ENCODE results near the gene WWP2.

The WWP2 gene

DNA sequence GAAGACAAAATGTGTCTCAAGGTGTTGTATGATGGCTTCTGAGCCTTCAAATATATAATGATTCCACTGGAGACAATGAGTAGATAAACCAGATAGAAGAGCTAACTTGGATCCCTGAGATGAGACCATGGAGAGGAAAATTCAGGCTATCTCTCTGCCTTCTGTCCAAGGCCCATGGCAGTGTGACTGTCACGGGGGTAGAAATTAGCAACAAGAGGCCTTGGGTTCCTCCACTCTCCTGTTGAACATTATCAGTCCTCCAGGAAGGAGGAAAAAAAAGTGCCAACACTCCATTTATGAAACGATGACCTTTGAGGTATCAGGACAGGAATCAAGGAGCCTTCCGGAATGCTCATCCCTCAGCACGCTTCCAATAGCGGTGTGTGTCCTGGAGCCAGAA, 75.2 kb downstream of the WWP2 start:
- Histone ChIP-seq H3K4me3 (no peak overlapping the region), H3K9me3 (ENCODE audit: low read depth, low read length) (no peaks in the 10 kb centered on the region), H3K36me3 (ENCODE audit: insufficient read depth, low read length) (no peaks in the 10 kb centered on the region), H3K9ac (ENCODE audit: insufficient read length) (no peak overlapping the region), H3K27ac (no peak overlapping the region)
- TF ChIP-seq POLR2AphosphoS5 (IDR thresholded peaks at IDR 0.05; ENCODE audit: borderline replicate concordance, low read depth, low read length) (no peak), EZH2 (IDR thresholded peaks at IDR 0.05) (no peak)
- no peak for DNase-seq (ENCODE audit: low read depth, low spot score)

GRCh38 chr16:69838489-69838888, 76.4 kb downstream of the WWP2 start:
- Histone ChIP-seq H3K9ac (ENCODE audit: insufficient read length) (no peak overlapping the region), H3K9me3 (ENCODE audit: low read depth, low read length) (no peaks in the 10 kb centered on the region), H3K27ac (no peak overlapping the region), H3K36me3 (ENCODE audit: insufficient read depth, low read length) (no peaks in the 10 kb centered on the region), H3K4me3 (no peak overlapping the region)
- no peak for TF ChIP-seq FOXP2 (optimal IDR thresholded peaks at IDR 0.05; ENCODE audit: control extremely low read depth, extremely low read length, insufficient read depth)
- no peak for TF ChIP-seq POLR2AphosphoS5 (IDR thresholded peaks at IDR 0.05; ENCODE audit: borderline replicate concordance, low read depth, low read length)
- TF ChIP-seq EZH2 (IDR thresholded peaks at IDR 0.05), result no peak
- no peak for DNase-seq (ENCODE audit: low read depth, low spot score)

DNA sequence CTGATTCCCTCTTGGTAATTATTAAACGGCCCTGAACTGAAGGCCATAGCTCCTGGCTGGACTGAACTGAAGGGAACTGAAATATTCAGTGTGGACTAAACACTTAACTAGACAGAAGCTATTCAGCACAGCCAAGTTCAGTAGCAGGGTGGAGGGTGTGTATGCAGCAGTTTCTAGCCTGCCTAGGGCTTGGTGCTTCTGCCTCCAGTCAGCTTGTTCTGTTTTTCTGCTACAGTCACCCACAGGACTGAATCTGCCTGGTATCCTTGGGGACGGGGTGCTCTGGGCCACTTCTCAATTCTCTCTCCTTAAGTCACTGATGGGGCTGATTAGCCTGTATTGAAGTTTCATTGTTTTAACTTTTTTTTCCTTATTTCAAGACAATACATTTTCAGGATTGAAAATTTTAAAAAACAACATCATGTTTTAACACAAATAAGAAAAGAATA, 77.1 kb downstream of the WWP2 start:
- Histone ChIP-seq H3K9ac (ENCODE audit: insufficient read length) (no peak overlapping the region), H3K4me3 (no peak overlapping the region), H3K9me3 (ENCODE audit: low read depth, low read length) (no peaks in the 10 kb centered on the region), H3K27ac (no peak overlapping the region), H3K36me3 (ENCODE audit: insufficient read depth, low read length) (no peaks in the 10 kb centered on the region)
- TF ChIP-seq EZH2 (IDR thresholded peaks at IDR 0.05), result no peak
- TF ChIP-seq POLR2AphosphoS5 (IDR thresholded peaks at IDR 0.05; ENCODE audit: borderline replicate concordance, low read depth, low read length), result no peak
- no peak for TF ChIP-seq FOXP2 (optimal IDR thresholded peaks at IDR 0.05; ENCODE audit: control extremely low read depth, extremely low read length, insufficient read depth)
- no peak for DNase-seq (ENCODE audit: low read depth, low spot score)

DNA sequence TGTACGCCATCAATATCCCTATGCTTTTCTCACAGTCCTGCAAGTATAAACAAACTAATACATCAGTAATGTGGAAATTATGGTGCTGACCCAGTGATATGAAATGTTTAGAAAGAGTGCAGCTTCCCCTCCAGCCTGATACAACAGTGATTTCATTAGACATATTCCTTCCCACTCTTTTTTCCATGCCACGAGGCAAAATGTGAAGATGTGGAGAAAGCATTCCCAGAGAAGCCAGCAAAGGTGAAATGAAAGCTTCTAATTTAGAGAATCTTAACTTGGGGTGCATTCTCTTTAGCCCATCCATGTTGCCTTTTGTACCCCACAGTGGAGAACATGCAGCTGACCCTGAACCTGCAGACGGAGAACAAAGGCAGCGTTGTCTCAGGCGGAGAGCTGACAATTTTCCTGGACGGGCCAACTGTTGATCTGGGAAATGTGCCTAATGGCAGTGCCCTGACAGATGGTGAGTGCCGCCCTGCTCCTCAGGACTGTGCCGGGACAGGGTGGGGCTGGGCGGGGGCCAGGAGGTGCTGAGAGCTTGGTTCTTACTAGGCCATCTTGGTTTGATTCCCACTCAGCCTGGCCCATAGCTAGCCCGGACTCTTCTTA, 77.8 kb downstream of the WWP2 start:
- H3K9ac ChIP-seq (ENCODE audit: insufficient read length), result no peak overlapping the region
- no peak for DNase-seq (ENCODE audit: low read depth, low spot score)
- no peak for TF ChIP-seq POLR2AphosphoS5 (IDR thresholded peaks at IDR 0.05; ENCODE audit: borderline replicate concordance, low read depth, low read length)
- TF ChIP-seq EZH2 (IDR thresholded peaks at IDR 0.05), result no peak
- TF ChIP-seq FOXP2 (optimal IDR thresholded peaks at IDR 0.05; ENCODE audit: control extremely low read depth, extremely low read length, insufficient read depth), result no peak

GRCh38 chr16:69840975-69841374, 78.8 kb downstream of the WWP2 start:
- Histone ChIP-seq H3K4me3 (no peak overlapping the region), H3K36me3 (ENCODE audit: insufficient read depth, low read length) (no peaks in the 10 kb centered on the region), H3K9me3 (ENCODE audit: low read depth, low read length) (no peaks in the 10 kb centered on the region), H3K9ac (ENCODE audit: insufficient read length) (no peak overlapping the region), H3K27ac (no peak overlapping the region)
- no peak for DNase-seq (ENCODE audit: low read depth, low spot score)
- TF ChIP-seq FOXP2 (optimal IDR thresholded peaks at IDR 0.05; ENCODE audit: control extremely low read depth, extremely low read length, insufficient read depth) (no peak), EZH2 (IDR thresholded peaks at IDR 0.05) (no peak), POLR2AphosphoS5 (IDR thresholded peaks at IDR 0.05; ENCODE audit: borderline replicate concordance, low read depth, low read length) (no peak)

More for the DNA sequence above, 77.8 kb downstream of the WWP2 start:
- no peaks in the 10 kb centered on the region for H3K9me3 ChIP-seq (ENCODE audit: low read depth, low read length)
- H3K27ac ChIP-seq, result no peak overlapping the region
- H3K36me3 ChIP-seq (ENCODE audit: insufficient read depth, low read length), result no peaks in the 10 kb centered on the region
- no peak overlapping the region for H3K4me3 ChIP-seq

GRCh38 chr16:69844441-69844840, 82.3 kb downstream of the WWP2 start:
- Histone ChIP-seq H3K9me3 (ENCODE audit: low read depth, low read length) (no peaks in the 10 kb centered on the region), H3K27ac (no peak overlapping the region), H3K36me3 (ENCODE audit: insufficient read depth, low read length) (no peaks in the 10 kb centered on the region), H3K9ac (ENCODE audit: insufficient read length) (no peak overlapping the region), H3K4me3 (no peak overlapping the region)
- TF ChIP-seq FOXP2 (optimal IDR thresholded peaks at IDR 0.05; ENCODE audit: control extremely low read depth, extremely low read length, insufficient read depth), result no peak
- TF ChIP-seq POLR2AphosphoS5 (IDR thresholded peaks at IDR 0.05; ENCODE audit: borderline replicate concordance, low read depth, low read length), result no peak
- TF ChIP-seq EZH2 (IDR thresholded peaks at IDR 0.05), result no peak
- DNase-seq (ENCODE audit: low read depth, low spot score), result no peak

DNA sequence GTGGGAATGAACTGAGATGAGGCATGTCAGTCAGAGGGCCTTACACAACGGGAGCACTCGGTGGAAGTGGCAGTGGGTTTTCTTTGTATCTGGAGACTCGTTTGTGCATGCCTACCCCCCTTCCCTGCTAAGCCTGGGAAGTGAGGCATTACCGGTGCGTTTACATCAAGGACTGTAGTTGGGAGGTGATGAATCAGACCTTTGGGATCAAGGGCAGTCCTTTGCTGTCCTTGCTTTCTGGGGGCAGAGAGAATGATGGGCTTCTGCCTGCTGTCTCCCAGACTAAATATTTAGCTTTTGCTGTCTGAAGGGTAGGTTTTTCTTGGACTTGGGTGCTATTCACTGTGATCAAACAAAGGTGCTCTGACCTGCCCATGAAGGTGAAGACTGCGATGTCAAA, 83.0 kb downstream of the WWP2 start:
- TF ChIP-seq FOXP2 (optimal IDR thresholded peaks at IDR 0.05; ENCODE audit: control extremely low read depth, extremely low read length, insufficient read depth), result no peak
- TF ChIP-seq POLR2AphosphoS5 (IDR thresholded peaks at IDR 0.05; ENCODE audit: borderline replicate concordance, low read depth, low read length), result no peak
- TF ChIP-seq EZH2 (IDR thresholded peaks at IDR 0.05), result no peak
- H3K9ac ChIP-seq (ENCODE audit: insufficient read length), result no peak overlapping the region

GRCh38 chr16:69847643-69848042, 85.5 kb downstream of the WWP2 start:
- no peak for DNase-seq (ENCODE audit: low read depth, low spot score)
- Histone ChIP-seq H3K9ac (ENCODE audit: insufficient read length) (no peak overlapping the region), H3K9me3 (ENCODE audit: low read depth, low read length) (no peaks in the 10 kb centered on the region), H3K36me3 (ENCODE audit: insufficient read depth, low read length) (no peaks in the 10 kb centered on the region), H3K4me3 (no peak overlapping the region), H3K27ac (no peak overlapping the region)
- TF ChIP-seq EZH2 (IDR thresholded peaks at IDR 0.05), result no peak
- no peak for TF ChIP-seq POLR2AphosphoS5 (IDR thresholded peaks at IDR 0.05; ENCODE audit: borderline replicate concordance, low read depth, low read length)
- no peak for TF ChIP-seq FOXP2 (optimal IDR thresholded peaks at IDR 0.05; ENCODE audit: control extremely low read depth, extremely low read length, insufficient read depth)

More for the DNA sequence above, 83.0 kb downstream of the WWP2 start:
- Histone ChIP-seq H3K4me3 (no peak overlapping the region), H3K36me3 (ENCODE audit: insufficient read depth, low read length) (no peaks in the 10 kb centered on the region), H3K27ac (no peak overlapping the region), H3K9me3 (ENCODE audit: low read depth, low read length) (no peaks in the 10 kb centered on the region)
- DNase-seq (ENCODE audit: low read depth, low spot score), result no peak

Data from SK-N-MC (cell line).